ENCODE results near the gene ATP6V1A.

GRCh38 chr3:113719294-113719693 is 27.5 kb upstream of the ATP6V1A start:
- TF ChIP-seq CTCF (IDR thresholded peaks at IDR 0.05; ENCODE audit: low read depth, low read length, poor library complexity, severe bottlenecking): no peak
- TF ChIP-seq EZH2phosphoT487 (IDR thresholded peaks at IDR 0.05; ENCODE audit: borderline replicate concordance, low read length): no peak
